Epithelial cell of prostate (primary cell): ENCODE measurements around the gene EDEM2.
"Not testable (repeated sequence)": the region's sequence is repeated elsewhere in the genome, so short reads cannot be mapped to it uniquely, and the experiment has no call there.

ENCODE experiments used
- DNase-seq: peaks from one replicate; pipeline ENCODE4 v3.0.0-alpha.2; 2011; ENCODE audit warnings: low read depth, low spot score
- H3K27ac ChIP-seq: fragments of 450-650 bp; 2 replicates; pipeline ENCODE4 v1.5.1; 2017; ENCODE audit warnings: mild to moderate bottlenecking

EDEM2 gene

DNA sequence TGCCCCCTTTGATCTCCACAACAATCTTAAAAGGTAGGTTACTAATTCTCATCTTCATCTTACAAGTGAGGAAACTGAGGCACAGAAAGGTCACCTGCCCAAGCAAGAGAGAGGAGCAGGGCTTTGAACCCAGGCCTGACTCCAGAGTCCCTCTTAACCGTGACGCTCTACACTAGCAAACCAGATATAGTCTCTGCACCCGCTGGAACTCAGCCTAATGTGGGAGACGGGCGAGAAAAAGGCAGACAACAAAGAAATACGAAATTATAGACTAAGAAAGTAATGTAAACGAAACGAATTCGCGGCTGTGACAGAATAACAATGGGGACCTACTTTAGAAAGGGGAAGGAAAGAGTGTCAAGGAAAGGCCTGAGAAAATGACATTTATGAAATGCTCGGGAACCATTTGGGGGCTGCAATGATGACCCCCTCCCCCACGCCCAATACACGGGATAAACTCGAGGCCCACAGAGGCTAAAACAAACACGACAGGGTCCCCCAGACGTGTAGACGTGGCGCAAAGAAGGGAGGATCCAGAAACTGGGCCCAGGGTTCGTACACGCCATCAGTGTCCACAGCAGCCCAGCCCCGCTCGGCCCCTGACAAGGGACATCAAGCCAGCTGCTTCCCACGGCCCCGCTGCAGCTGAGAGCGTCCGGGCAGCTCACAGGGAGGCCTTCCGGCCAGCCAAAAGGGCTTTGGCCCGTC, 55.2 kb downstream of the EDEM2 start:
- H3K27ac ChIP-seq: peak overlapping the region; percentile 92
- no peak for DNase-seq

DNA sequence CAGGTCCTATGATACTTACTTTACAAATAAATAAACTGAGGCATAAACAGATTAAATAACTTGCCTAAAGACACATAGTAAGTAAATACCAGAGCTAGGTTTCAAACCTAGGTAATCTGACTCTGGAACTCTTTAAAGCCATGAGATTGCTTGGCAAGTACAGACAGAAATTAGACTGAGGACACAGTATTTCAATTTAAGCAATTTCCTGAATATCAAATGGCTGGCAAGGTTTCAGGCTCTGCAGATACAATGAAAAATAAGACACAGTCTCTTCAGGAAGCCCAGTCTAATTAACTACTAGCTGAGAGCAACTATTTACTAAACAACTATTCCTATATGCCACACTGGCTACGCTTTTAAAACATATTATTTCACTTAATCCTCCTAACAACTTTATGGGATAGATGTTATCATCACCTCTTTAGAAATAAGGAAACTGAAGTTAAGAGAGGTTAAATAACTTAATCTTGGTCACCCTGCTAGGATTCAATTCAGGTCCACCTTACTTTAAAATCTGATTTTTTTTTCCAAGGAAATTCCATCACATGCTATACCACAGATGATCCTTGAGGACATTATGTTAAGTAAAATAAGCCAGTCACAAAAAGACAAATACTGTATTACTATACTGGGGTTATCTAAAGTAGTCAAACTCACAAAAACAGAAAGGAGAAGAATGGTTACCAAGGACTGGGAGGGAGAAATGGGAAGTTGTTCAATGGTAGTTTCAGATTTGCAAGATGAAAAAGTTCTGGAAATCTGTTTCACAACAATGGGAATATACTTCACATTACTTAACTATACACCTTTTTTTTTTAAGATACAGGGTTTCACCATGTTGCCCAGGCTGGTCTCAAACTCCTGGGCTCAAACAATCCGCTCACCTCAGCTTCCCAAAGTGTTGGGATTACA, 58.6 kb downstream of the EDEM2 start:
- no peak for DNase-seq
- H3K27ac ChIP-seq: peak overlapping the region; percentile 2

DNA sequence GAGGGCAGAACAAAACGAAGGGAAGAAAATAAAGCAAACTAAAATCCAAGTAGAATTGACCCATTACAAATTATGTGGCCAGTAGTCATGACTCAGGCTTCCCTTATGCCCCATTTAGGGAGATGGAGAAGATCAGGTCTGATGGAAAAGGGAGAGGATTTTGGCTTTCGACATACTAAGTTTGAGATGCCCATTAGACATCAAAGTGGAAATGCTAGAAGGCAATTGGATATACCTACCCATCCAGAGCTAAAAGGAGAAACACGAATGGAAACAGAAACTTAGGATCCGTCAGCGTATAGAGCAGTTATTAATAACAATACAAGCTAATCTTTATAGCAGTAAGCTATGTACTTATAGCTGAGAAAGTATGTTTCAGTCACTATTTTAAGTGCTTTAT, 59.3 kb downstream of the EDEM2 start:
- DNase-seq: no peak
- no peak overlapping the region for H3K27ac ChIP-seq

DNA sequence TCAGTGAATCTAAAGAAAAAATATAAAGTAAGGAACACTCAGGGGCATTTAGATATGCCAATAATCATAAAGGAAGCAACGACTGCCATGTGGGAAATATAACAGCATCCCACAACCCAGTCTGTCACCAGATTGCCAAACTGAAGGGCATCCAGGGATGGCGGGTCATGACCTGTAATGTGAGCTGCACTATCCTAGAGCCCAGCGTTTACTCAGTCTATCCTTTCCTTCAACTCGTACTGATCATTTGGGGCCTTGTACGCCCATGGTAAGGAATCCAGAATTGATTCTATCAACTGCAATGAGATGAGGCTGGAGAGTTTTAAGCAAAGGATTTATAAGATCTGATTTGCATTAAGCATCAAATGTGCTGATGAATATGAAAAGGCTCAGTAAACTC, 59.8 kb downstream of the EDEM2 start:
- no peak for DNase-seq
- no peak overlapping the region for H3K27ac ChIP-seq

DNA sequence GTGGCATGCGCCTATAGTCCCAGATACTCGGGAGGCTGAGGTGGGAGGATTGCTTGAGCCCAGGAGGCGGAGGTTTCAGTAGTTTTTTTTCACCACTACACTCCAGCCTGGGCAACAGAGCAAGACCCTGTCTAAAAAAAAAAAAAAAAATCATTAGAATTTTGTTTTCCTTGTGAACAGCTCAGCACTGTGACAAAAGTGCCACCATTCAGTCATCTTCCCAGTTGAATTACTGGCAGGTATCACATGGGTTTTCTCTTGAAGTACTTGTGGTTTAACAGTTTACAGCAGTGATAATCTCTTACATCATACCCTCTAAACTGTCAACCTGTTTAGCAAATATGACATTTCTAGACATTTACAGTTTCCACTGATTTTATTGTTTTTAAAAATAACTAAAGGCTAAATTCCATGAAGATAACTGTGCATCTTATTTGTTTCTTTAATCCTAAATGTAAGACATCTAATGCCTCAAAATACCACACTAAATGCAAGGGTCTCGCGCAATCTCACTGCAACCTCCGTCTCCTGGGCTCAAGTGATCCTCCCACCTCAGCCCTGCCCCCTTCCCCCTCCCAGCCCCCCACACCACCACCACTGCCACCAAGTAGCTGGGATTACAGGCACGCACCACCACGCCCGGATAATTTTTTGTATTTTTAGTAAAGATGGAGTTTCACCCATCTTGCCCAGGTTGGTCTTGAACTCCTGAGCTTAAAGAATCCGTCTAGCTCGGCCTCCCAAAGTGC, 61.5 kb downstream of the EDEM2 start:
- no peak overlapping the region for H3K27ac ChIP-seq
- no peak for DNase-seq

DNA sequence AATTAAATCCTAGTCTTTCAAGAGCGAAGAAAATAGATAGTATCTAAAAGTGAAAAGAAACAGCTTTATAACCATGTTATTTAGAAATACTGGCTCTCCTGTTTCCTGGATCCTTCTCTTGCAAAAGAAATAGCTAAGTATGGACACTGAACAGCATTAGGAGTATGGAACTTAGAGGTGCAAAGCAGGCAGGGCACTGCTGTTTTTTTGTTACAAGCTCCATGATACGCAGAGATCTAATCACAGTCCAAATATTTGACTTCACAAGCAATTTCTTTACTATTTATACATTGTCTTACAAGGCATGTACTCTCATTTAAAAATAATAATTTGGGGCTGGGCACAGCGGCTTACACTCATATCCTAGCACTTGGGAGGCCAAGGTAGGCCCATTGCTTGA, 62.1 kb downstream of the EDEM2 start:
- no peak for DNase-seq
- H3K27ac ChIP-seq: no peak overlapping the region

DNA sequence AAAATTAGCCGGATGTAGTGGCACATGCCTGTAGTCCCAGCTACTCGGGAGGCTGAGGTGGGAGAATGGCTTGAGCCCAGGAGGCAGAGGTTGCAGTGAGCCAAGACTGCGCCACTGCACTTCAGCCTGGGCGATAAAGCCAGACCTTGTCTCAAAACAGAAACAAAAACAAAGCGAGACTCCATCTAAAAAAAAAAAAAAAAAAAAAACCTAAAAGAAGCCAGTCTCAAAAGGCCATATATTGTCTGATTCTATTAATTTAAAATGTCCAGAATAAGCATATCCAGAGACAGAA, 66.8 kb downstream of the EDEM2 start:
- not testable (repeated sequence) for DNase-seq, H3K27ac ChIP-seq

DNA sequence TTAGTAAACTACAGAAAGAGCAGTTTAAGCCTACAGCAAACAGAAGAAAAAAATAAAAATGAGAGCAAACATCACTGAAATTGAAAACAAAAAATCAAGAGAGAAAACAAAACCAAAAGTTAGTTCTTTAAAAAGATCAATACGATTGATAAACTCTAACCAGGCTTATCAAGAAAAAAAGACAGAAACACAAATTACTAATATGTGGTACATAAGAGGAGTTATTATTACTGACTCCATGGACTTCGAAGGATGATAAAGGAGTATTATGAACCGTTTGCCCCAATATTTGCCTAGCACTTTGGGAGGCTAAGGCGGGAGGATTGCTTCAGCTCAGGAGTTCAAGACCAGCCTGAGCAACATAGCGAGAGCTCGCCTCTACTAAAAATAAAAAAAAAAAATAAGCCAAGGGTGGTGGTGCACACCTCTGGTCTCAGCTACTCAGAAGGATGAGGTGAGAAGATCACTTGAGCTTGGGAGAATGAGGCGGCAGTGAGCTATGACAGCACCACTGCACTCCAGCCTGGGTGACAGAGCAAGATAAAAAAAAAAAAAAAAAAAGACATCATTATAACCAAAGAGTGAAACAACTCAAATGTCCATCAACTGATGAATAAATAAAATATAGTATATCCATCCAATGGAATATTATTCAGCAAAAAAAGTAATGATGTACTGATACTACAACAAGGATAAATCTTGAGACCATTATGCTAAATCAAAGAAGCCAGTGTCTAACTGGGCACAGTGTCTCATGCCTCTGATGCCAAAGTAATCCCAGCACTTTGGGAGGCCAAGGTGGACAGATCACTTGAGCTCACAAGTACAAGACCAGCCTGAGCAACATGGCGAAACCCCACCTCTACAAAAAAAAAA, 67.4 kb downstream of the EDEM2 start:
- DNase-seq: no peak
- no peak overlapping the region for H3K27ac ChIP-seq

DNA sequence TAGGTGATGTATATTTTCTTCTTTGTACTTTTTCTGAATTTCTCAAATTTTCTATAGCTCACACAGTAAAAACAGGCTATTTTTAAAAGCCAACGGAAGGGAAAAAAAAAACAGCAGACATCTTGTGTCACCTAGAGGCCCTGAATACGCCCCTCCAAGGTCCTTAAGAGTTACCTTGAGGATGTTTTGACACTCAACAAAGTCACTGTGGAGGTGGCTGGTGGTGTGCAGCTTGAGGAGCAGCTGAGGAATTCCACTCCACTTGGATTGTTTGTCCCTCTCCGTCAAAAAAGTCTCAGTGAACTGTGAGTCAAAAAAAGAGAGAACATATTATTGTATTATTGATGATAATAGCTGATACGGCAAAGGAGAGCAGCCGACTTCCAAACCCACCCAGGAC, 69.3 kb downstream of the EDEM2 start:
- H3K27ac ChIP-seq: peak overlapping the region; percentile 46
- DNase-seq: no peak

DNA sequence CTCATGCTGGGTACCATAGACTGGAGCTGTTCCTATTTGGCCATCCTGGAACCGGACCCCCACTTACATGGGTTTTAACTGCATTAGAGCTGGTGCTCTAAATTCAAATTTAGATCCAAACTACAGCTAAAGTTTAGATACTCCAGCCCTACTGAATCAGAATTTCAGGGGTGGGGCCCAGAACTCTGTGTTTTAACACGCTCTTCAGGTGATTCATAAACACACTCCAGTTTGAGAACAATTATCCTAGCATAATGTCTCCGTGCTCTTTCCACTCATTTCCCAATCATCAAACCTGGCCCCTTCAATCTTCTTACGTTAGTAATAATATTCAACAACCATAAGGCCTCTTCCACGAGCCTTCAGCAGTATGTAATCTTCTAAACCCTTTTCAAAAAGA, 69.8 kb downstream of the EDEM2 start:
- no peak for DNase-seq
- peak overlapping the region; percentile 46 for H3K27ac ChIP-seq

DNA sequence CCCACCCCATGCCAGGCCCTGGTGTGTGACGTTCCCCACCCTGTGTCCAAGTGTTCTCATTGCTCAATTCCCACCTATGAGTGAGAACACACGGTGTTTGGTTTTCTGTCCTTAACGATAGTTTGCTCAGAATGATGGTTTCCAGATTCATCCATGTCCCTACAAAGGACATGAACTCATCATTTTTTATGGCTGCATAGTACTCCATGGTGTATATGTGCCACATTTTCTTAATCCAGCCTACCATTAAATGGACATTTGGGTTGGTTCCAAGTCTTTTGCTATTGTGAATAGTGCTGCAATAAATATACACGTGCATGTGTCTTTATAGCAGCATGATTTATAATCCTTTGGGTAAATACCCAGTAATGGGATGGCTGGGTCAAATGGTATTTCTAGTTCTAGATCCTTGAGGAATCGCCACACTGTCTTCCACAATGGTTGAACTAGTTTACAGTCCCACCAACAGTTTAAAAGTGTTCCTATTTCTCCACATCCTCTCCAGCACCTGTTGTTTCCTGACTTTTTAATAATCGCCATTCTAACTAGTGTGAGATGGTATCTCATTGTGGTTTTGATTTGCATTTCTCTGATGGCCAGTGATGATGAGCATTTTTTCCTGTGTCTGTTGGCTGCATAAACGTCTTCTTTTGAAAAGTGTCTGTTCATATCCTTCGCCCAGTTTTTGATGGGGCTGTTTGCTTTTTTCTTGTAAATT, 75.5 kb downstream of the EDEM2 start:
- DNase-seq: not testable (repeated sequence)

DNA sequence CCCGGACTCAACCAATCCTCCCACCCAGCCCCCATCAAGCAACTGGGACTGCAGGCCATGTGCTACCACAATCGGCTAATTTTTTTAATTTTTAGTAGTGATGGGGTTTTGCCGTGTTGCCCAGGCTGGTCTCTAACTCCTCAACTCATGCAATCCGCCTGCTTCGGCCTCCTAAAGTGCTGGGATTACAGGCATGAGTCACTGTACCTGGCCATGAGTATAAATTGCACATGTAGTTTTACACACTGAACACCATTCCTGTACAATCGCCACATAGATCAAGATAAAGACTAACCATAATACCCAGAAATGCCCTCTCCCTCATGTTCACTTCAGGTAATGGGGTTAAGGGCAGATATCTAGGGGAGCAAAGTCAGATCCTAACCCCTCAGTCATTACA, 80.9 kb downstream of the EDEM2 start:
- H3K27ac ChIP-seq: no peak overlapping the region
- DNase-seq: no peak

More for the DNA sequence above, 75.5 kb downstream of the EDEM2 start:
- H3K27ac ChIP-seq: not testable (repeated sequence)
